GM13976 (cell line): ENCODE data around the gene SRP68.

Experiments
- DNase-seq: peaks from one replicate; pipeline ENCODE4 v3.0.0; 2012; ENCODE audit warnings: low spot score
- CTCF ChIP-seq: IDR thresholded peaks from 2 replicates; pipeline ENCODE4 v1.5.1; 2012; ENCODE audit warnings: borderline replicate concordance, mild to moderate bottlenecking; ENCODE audit not compliant: insufficient read depth; ENCODE audit errors: extremely low read depth, missing control alignments, control extremely low read depth
- in situ Hi-C: fragments of 300-500 bp; cut with MboI; formaldehyde crosslinking; loops from one replicate; pipeline ENCODE4 v1.12.0; 2022; ENCODE audit warnings: low sequenced_read_pairs, mixed read lengths, inconsistent platforms; ENCODE audit not compliant: unreplicated experiment

The SRP68 gene

GRCh38 chr17:76085066-76085730 lies 12.9 kb upstream of the SRP68 start:
- in situ Hi-C loops = no loop called here

GRCh38 chr17:76083536-76084182 lies 11.3 kb upstream of the SRP68 start:
- in situ Hi-C loops = no loop called here
- TF ChIP-seq CTCF = no peak
- peak; percentile 18 for DNase-seq

More at GRCh38 chr17:76085066-76085730, 12.9 kb upstream of the SRP68 start:
- no peak for DNase-seq
- no peak for TF ChIP-seq CTCF

- in situ Hi-C loops = no loop called here
These were observed 10.3 kb upstream of the SRP68 start for GRCh38 chr17:76082326-76083251.

GRCh38 chr17:76081295-76082210 lies 9.2 kb upstream of the SRP68 start:
- TF ChIP-seq CTCF = no peak
- in situ Hi-C loops = no loop called here

More at GRCh38 chr17:76082326-76083251, 10.3 kb upstream of the SRP68 start:
- TF ChIP-seq CTCF = no peak
- peak; percentile 28 for DNase-seq

GRCh38 chr17:76080768-76081287 lies 8.5 kb upstream of the SRP68 start:
- peak; percentile 39 for DNase-seq
- TF ChIP-seq CTCF = no peak
- in situ Hi-C loops = no loop called here

More at GRCh38 chr17:76081295-76082210, 9.2 kb upstream of the SRP68 start:
- peak; percentile 32 for DNase-seq
